Endothelial cell of umbilical vein (primary cell): ENCODE results near the gene ZNF74. TPM values are rescaled to one million over a fixed set of nuclear protein-coding genes. Genes with fewer than 3 reads are reported as not detected.

Experiments
- BruUV-seq: library from RNA; stranded (reverse); fragments of 400-500 nt; replicated peaks from 2 replicates; lab custom pipeline; 2021; lab: Mats Ljungman, UMichigan
- CTCF ChIA-PET: fragments of 300-600, 350-600 bp; sonication (Branson Sonifier 250); formaldehyde crosslinking; loops from one replicate; lab custom pipeline; 2021; ENCODE audit warnings: antibody characterized with exemption, inconsistent platforms; lab: Charles Lee
- POLR2A ChIA-PET: fragments of 300-600, 350-600 bp; sonication (Branson Sonifier 250); formaldehyde crosslinking; loops from one replicate; lab custom pipeline; 2021; ENCODE audit warnings: antibody characterized with exemption, inconsistent platforms; lab: Charles Lee
- DNase-seq: peaks from one replicate; pipeline ENCODE4 v3.0.0-alpha.2; 2011; ENCODE audit warnings: low read depth, low spot score
- FAIRE-seq: peaks from 2 replicates; lab custom pipeline; 2011; peaks lifted over from hg19 to GRCh38; lab: Jason Lieb, UNC
- H2AFZ ChIP-seq: 2 replicates; pipeline ENCODE4 v1.6.0; 2012; ENCODE audit warnings: low read depth, low read length, control low read depth, inconsistent platforms
- H3K27ac ChIP-seq: 2 replicates; pipeline ENCODE4 v1.5.1; 2011; ENCODE audit warnings: low read depth, mild to moderate bottlenecking, control low read depth, low read length, moderate library complexity; ENCODE audit not compliant: insufficient read depth
- H3K27me3 ChIP-seq, 2 experiments: 2 replicates each; pipeline versions ENCODE4 v1.6.0 to v1.6.1; 2011; ENCODE audit warnings: low read length in 2 of 2, mixed read lengths in 1 of 2; ENCODE audit not compliant: control insufficient read depth in 2 of 2, insufficient read depth in 2 of 2
- H3K36me3 ChIP-seq, 2 experiments: 2 replicates in 1 of 2; 3 replicates in 1 of 2; pipeline ENCODE4 v1.5.1; 2011; ENCODE audit warnings: low read length in 2 of 2, mild to moderate bottlenecking in 1 of 2, moderate library complexity in 1 of 2; ENCODE audit not compliant: control insufficient read depth in 2 of 2, insufficient read depth in 2 of 2; ENCODE audit errors: extremely low read depth in 1 of 2
- H3K4me1 ChIP-seq: 3 replicates; pipeline ENCODE4 v1.5.1; 2011; ENCODE audit warnings: mild to moderate bottlenecking, low read length; ENCODE audit not compliant: control insufficient read depth, insufficient read depth; ENCODE audit errors: extremely low read depth
- H3K4me2 ChIP-seq: 2 replicates; pipeline ENCODE4 v1.6.1; 2011; ENCODE audit warnings: low read length, control low read depth, mixed read lengths; ENCODE audit not compliant: insufficient read depth
- H3K4me3 ChIP-seq, 3 experiments: fragments of 200-600 bp in 1 of 3; sonication (generic), shearing (Covaris generic) in 1 of 3; replicated peaks in 1 of 3; 2 replicates each; pipeline ENCODE4 v1.5.1; 2011 to 2016; ENCODE audit warnings: control low read depth in 3 of 3, low read length in 3 of 3, mild to moderate bottlenecking in 2 of 3, inconsistent platforms in 1 of 3, low read depth in 1 of 3, moderate library complexity in 1 of 3; ENCODE audit not compliant: insufficient read depth in 1 of 3
- H3K79me2 ChIP-seq: 2 replicates; pipeline ENCODE4 v1.6.0; 2012; ENCODE audit warnings: low read length, inconsistent platforms; ENCODE audit not compliant: control insufficient read depth, insufficient read depth
- H3K9ac ChIP-seq: replicated peaks from 2 replicates; pipeline ENCODE3; 2011; ENCODE audit warnings: low read length, control low read depth; ENCODE audit not compliant: insufficient read depth; ENCODE audit errors: extremely low read depth
- H3K9me1 ChIP-seq: replicated peaks from 3 replicates; pipeline ENCODE4 v1.6.0; 2011; ENCODE audit warnings: mild to moderate bottlenecking, low read length; ENCODE audit not compliant: control insufficient read depth, insufficient read depth; ENCODE audit errors: extremely low read depth
- H3K9me3 ChIP-seq: replicated peaks from 2 replicates; pipeline ENCODE4 v1.5.1; 2012; ENCODE audit warnings: low read length, inconsistent platforms; ENCODE audit not compliant: control insufficient read depth, insufficient read depth
- H4K20me1 ChIP-seq: replicated peaks from 2 replicates; pipeline ENCODE3; 2011; ENCODE audit warnings: mild to moderate bottlenecking, low read length; ENCODE audit not compliant: control insufficient read depth, insufficient read depth; ENCODE audit errors: extremely low read depth
- CTCF ChIP-seq, 2 donors: IDR thresholded peaks; 1 replicate in 1 of 2; 2 replicates in 1 of 2; pipeline ENCODE4 v1.5.1; 2011; ENCODE audit warnings: low read length in 2 of 2, mild to moderate bottlenecking in 2 of 2, moderate library complexity in 2 of 2, control low read depth in 1 of 2, inconsistent platforms in 1 of 2, low read depth in 1 of 2; ENCODE audit not compliant: insufficient read depth in 1 of 2; ENCODE audit errors: extremely low read depth in 1 of 2
- EZH2 ChIP-seq: IDR thresholded peaks from 2 replicates; pipeline ENCODE4 v1.6.1; 2012; ENCODE audit warnings: borderline replicate concordance, low read depth, mild to moderate bottlenecking, moderate library complexity, low read length, inconsistent platforms; ENCODE audit not compliant: severe bottlenecking
- FOS ChIP-seq: IDR thresholded peaks from 2 replicates; pipeline ENCODE4 v1.6.1; 2011; ENCODE audit warnings: mild to moderate bottlenecking, low read length, moderate library complexity, borderline replicate concordance; ENCODE audit not compliant: insufficient read depth
- GATA2 ChIP-seq: IDR thresholded peaks from 2 replicates; pipeline ENCODE4 v1.7.0; 2011; ENCODE audit warnings: low read depth, mild to moderate bottlenecking, moderate library complexity, mixed read lengths, low read length; ENCODE audit not compliant: insufficient read length, insufficient read depth
- JUN ChIP-seq: IDR thresholded peaks from 2 replicates; pipeline ENCODE4 v1.6.1; 2011; ENCODE audit warnings: borderline replicate concordance, low read depth; ENCODE audit not compliant: insufficient read length, insufficient read depth
- MYC ChIP-seq: IDR thresholded peaks from one replicate; pipeline ENCODE4 v1.6.1; 2011; ENCODE audit warnings: mild to moderate bottlenecking, low read depth, low read length
- POLR2A ChIP-seq: IDR thresholded peaks from 2 replicates; pipeline ENCODE4 v1.6.1; 2012; ENCODE audit warnings: low read depth, mild to moderate bottlenecking, control low read depth, low read length
- POLR2AphosphoS5 ChIP-seq: IDR thresholded peaks from 2 replicates; pipeline ENCODE4 v1.6.1; 2012; ENCODE audit warnings: low read depth, mild to moderate bottlenecking, control low read depth, low read length, moderate library complexity; ENCODE audit not compliant: insufficient read depth
- dilution Hi-C: fragments of 300-500 bp; cut with MboI; formaldehyde crosslinking; loops from one replicate; pipeline ENCODE4 v1.15.0; 2019; ENCODE audit warnings: low sequenced_read_pairs; ENCODE audit not compliant: extremely low pct_ligation_motif_present
- intact Hi-C: fragments of 100-400 bp; cut with micrococcal nuclease; formaldehyde crosslinking; loops from one replicate; pipeline ENCODE4 v1.10.0; 2022
- polyA plus RNA-seq, 4 experiments: library from polyadenylated mRNA; depleted of rRNA in 3 of 4; stranded (reverse) in 3 of 4; unstranded in 1 of 4; fragments of >200 nt; gene quantifications; 2 replicates each; pipeline versions ENCODE4 v1.2.1 to v1.2.3, GENCODE V29; 2011 to 2012; ENCODE audit warnings: missing spikeins in 1 of 4
- total RNA-seq: library from RNA; stranded (reverse); gene quantifications from 2 replicates; pipeline ENCODE4 v1.2.3, GENCODE V29; 2021
- TF ChIP-seq, protein P1 (sequence below): IDR thresholded peaks from 2 replicates; pipeline ENCODE4 v1.6.1; 2011; ENCODE audit not compliant: insufficient read depth, insufficient read length

The ZNF74 gene
- total and polyA plus RNA-seq, 2 donors (not counting 3 experiments of a cell fraction or from before 2014, with no cell fraction given), result 8.6 to 13.4 TPM

GRCh38 chr22:20442485-20443284 lies 48.7 kb downstream of the ZNF74 start:
- BruUV-seq, result no TSS peak
- POLR2A ChIA-PET, result no interaction called here

More at GRCh38 chr22:20442485-20443284, 48.7 kb downstream of the ZNF74 start:
- Histone ChIP-seq H3K4me2 (no peak overlapping the region), H3K4me3 (no peak overlapping the region), H3K36me3 (peaks cover 0 to 2% of the 10 kb centered on the region in 2 experiments), H2AFZ (no peak overlapping the region), H4K20me1 (no peaks in the 10 kb centered on the region), H3K9me1 (no peaks in the 10 kb centered on the region), H3K27ac (no peak overlapping the region), H3K79me2 (no peaks in the 10 kb centered on the region), H3K27me3 (no peaks in the 10 kb centered on the region), H3K4me1 (no peaks in the 10 kb centered on the region), H3K9me3 (no peaks in the 10 kb centered on the region), H3K9ac (no peak overlapping the region)
- DNase-seq, result no peak
- no peak for TF ChIP-seq EZH2
- TF ChIP-seq FOS, result no peak
- TF ChIP-seq CTCF (IDR thresholded peaks at IDR 0.05; ENCODE audit: extremely low read depth in 1 of 2, insufficient read depth in 1 of 2, low read depth in 1 of 2, low read length in 2 of 2), result no peak
- no peak for TF ChIP-seq MYC
- TF ChIP-seq POLR2AphosphoS5, result no peak
- no peak for TF ChIP-seq JUN
- TF ChIP-seq GATA2, result no peak
- TF ChIP-seq, protein P1, sequence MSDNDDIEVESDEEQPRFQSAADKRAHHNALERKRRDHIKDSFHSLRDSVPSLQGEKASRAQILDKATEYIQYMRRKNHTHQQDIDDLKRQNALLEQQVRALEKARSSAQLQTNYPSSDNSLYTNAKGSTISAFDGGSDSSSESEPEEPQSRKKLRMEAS, result no peak
- TF ChIP-seq POLR2A, result no peak
- FAIRE-seq, result no peak
- intact Hi-C loops, result no loop called here
- dilution Hi-C loops, result no loop called here
- CTCF ChIA-PET, result interaction anchor here (0.5 to 4.3 kb wide), 2 partner anchors 14 to 24 kb away, joined by 3 to 22 read pairs; no protein-coding TSS in a partner anchor
